ENCODE results near the gene NHS.

NHS gene

GRCh38 chrX:17377091-17377717, 2.2 kb downstream of the NHS start:
- peaks cover 34 to 37% of the 10 kb centered on the region in 2 donors for H3K27me3 Mint-ChIP-seq
- H3K27ac Mint-ChIP-seq, result peak overlapping the region; percentile 84
- H3K4me1 Mint-ChIP-seq, result no peaks in the 10 kb centered on the region
- DNase-seq (peak; percentile 26), ATAC-seq (replicated peaks) (peak; percentile 54 to 63)
- peak overlapping the region; percentile 12 to 39 for H3K4me3 Mint-ChIP-seq
- H3K36me3 Mint-ChIP-seq, result peaks cover 0 to 3% of the 10 kb centered on the region in 2 donors
- peaks cover 9 to 14% of the 10 kb centered on the region in 2 donors for H3K9me3 Mint-ChIP-seq

- Mint-ChIP-seq H3K9me3 (peaks cover 13 to 15% of the 10 kb centered on the region in 2 donors), H3K4me3 (no peak overlapping the region), H3K36me3 (peaks cover 0 to 3% of the 10 kb centered on the region in 2 donors), H3K4me1 (no peaks in the 10 kb centered on the region), H3K27me3 (peaks cover 28 to 37% of the 10 kb centered on the region in 2 donors), H3K27ac (peak overlapping the region; percentile 84)
- DNase-seq (peak; percentile 41), ATAC-seq (replicated peaks) (peak; percentile 85 to 91)
Measured at GRCh38 chrX:17377795-17378194, 2.8 kb downstream of the NHS start.

- no peak overlapping the region for H3K4me3 Mint-ChIP-seq
- ATAC-seq (replicated peaks), result no peak
Measured at GRCh38 chrX:17380221-17380620, 5.2 kb downstream of the NHS start.

GRCh38 chrX:17390419-17390850, 15.4 kb downstream of the NHS start:
- DNase-seq, result no peak
- Mint-ChIP-seq H3K9me3 (peaks cover 0 to 1% of the 10 kb centered on the region in 2 donors), H3K4me3 (no peak overlapping the region), H3K36me3 (no peaks in the 10 kb centered on the region), H3K27me3 (peaks cover 0 to 5% of the 10 kb centered on the region in 2 donors), H3K27ac (no peak overlapping the region), H3K4me1 (no peaks in the 10 kb centered on the region)
- ATAC-seq (replicated peaks), result no peak

More at GRCh38 chrX:17380221-17380620, 5.2 kb downstream of the NHS start:
- Mint-ChIP-seq H3K27me3 (peaks cover 13 to 37% of the 10 kb centered on the region in 2 donors), H3K9me3 (peaks cover 16 to 18% of the 10 kb centered on the region in 2 donors), H3K36me3 (peaks cover 0 to 3% of the 10 kb centered on the region in 2 donors), H3K27ac (no peak overlapping the region), H3K4me1 (no peaks in the 10 kb centered on the region)
- no peak for DNase-seq

- Mint-ChIP-seq H3K27me3 (no peaks in the 10 kb centered on the region), H3K4me3 (no peak overlapping the region), H3K36me3 (no peaks in the 10 kb centered on the region), H3K27ac (no peak overlapping the region), H3K4me1 (no peaks in the 10 kb centered on the region), H3K9me3 (no peaks in the 10 kb centered on the region)
- ATAC-seq (replicated peaks) (no peak), DNase-seq (no peak)
Measured at GRCh38 chrX:17395154-17395553, 20.2 kb downstream of the NHS start.

GRCh38 chrX:17397074-17397473, 22.1 kb downstream of the NHS start:
- H3K9me3 Mint-ChIP-seq, result no peaks in the 10 kb centered on the region
- H3K4me1 Mint-ChIP-seq, result no peaks in the 10 kb centered on the region
- no peak overlapping the region for H3K4me3 Mint-ChIP-seq
- no peak overlapping the region for H3K27ac Mint-ChIP-seq
- no peak for ATAC-seq (replicated peaks)
- no peaks in the 10 kb centered on the region for H3K36me3 Mint-ChIP-seq
- no peak for DNase-seq
- no peaks in the 10 kb centered on the region for H3K27me3 Mint-ChIP-seq

- no peak overlapping the region for H3K27ac Mint-ChIP-seq
- no peaks in the 10 kb centered on the region for H3K4me1 Mint-ChIP-seq
- no peak overlapping the region for H3K4me3 Mint-ChIP-seq
- ATAC-seq (replicated peaks), result no peak
- DNase-seq, result no peak
- peaks cover 0 to 5% of the 10 kb centered on the region in 2 donors for H3K27me3 Mint-ChIP-seq
- no peaks in the 10 kb centered on the region for H3K9me3 Mint-ChIP-seq
- H3K36me3 Mint-ChIP-seq, result no peaks in the 10 kb centered on the region
Measured at GRCh38 chrX:17403189-17403691, 28.2 kb downstream of the NHS start.

GRCh38 chrX:17403972-17404371, 29.0 kb downstream of the NHS start:
- H3K27me3 Mint-ChIP-seq, result peaks cover 0 to 5% of the 10 kb centered on the region in 2 donors
- H3K36me3 Mint-ChIP-seq, result no peaks in the 10 kb centered on the region
- DNase-seq, result no peak
- H3K4me1 Mint-ChIP-seq, result no peaks in the 10 kb centered on the region
- no peak overlapping the region for H3K27ac Mint-ChIP-seq
- no peak overlapping the region for H3K4me3 Mint-ChIP-seq
- ATAC-seq (replicated peaks), result no peak
- H3K9me3 Mint-ChIP-seq, result no peaks in the 10 kb centered on the region

GRCh38 chrX:17405225-17405969, 30.4 kb downstream of the NHS start:
- Mint-ChIP-seq H3K4me1 (no peaks in the 10 kb centered on the region), H3K36me3 (no peaks in the 10 kb centered on the region)
- no peak for ATAC-seq (replicated peaks)

GRCh38 chrX:17409566-17410290, 34.7 kb downstream of the NHS start:
- no peak overlapping the region for H3K4me3 Mint-ChIP-seq
- ATAC-seq (replicated peaks) (no peak), DNase-seq (no peak)
- no peak overlapping the region for H3K27ac Mint-ChIP-seq
- H3K27me3 Mint-ChIP-seq, result peaks cover 4 to 9% of the 10 kb centered on the region in 2 donors
- H3K36me3 Mint-ChIP-seq, result no peaks in the 10 kb centered on the region
- no peaks in the 10 kb centered on the region for H3K4me1 Mint-ChIP-seq
- H3K9me3 Mint-ChIP-seq, result no peaks in the 10 kb centered on the region

More at GRCh38 chrX:17405225-17405969, 30.4 kb downstream of the NHS start:
- H3K27me3 Mint-ChIP-seq, result peaks cover 0 to 5% of the 10 kb centered on the region in 2 donors
- DNase-seq, result no peak
- no peak overlapping the region for H3K27ac Mint-ChIP-seq
- H3K4me3 Mint-ChIP-seq, result no peak overlapping the region
- no peaks in the 10 kb centered on the region for H3K9me3 Mint-ChIP-seq

GRCh38 chrX:17410651-17411050, 35.7 kb downstream of the NHS start:
- H3K27me3 Mint-ChIP-seq, result peaks cover 11 to 18% of the 10 kb centered on the region in 2 donors
- no peak overlapping the region for H3K4me3 Mint-ChIP-seq
- ATAC-seq (replicated peaks) (no peak), DNase-seq (no peak)
- no peaks in the 10 kb centered on the region for H3K9me3 Mint-ChIP-seq
- no peak overlapping the region for H3K27ac Mint-ChIP-seq
- no peaks in the 10 kb centered on the region for H3K4me1 Mint-ChIP-seq
- H3K36me3 Mint-ChIP-seq, result no peaks in the 10 kb centered on the region

GRCh38 chrX:17411205-17411604, 36.2 kb downstream of the NHS start:
- ATAC-seq (replicated peaks) (no peak), DNase-seq (no peak)
- peaks cover 11 to 23% of the 10 kb centered on the region in 2 donors for H3K27me3 Mint-ChIP-seq
- no peaks in the 10 kb centered on the region for H3K9me3 Mint-ChIP-seq
- H3K4me1 Mint-ChIP-seq, result no peaks in the 10 kb centered on the region
- no peak overlapping the region for H3K27ac Mint-ChIP-seq
- H3K36me3 Mint-ChIP-seq, result no peaks in the 10 kb centered on the region
- no peak overlapping the region for H3K4me3 Mint-ChIP-seq

- Mint-ChIP-seq H3K27me3 (peaks cover 11 to 26% of the 10 kb centered on the region in 2 donors), H3K4me1 (no peaks in the 10 kb centered on the region), H3K36me3 (no peaks in the 10 kb centered on the region), H3K4me3 (no peak overlapping the region), H3K9me3 (no peaks in the 10 kb centered on the region), H3K27ac (no peak overlapping the region)
- no peak for DNase-seq
- ATAC-seq (replicated peaks), result no peak
Measured at GRCh38 chrX:17412692-17413091, 37.7 kb downstream of the NHS start.

- peaks cover 11 to 26% of the 10 kb centered on the region in 2 donors for H3K27me3 Mint-ChIP-seq
- H3K27ac Mint-ChIP-seq, result no peak overlapping the region
- no peaks in the 10 kb centered on the region for H3K9me3 Mint-ChIP-seq
- H3K36me3 Mint-ChIP-seq, result no peaks in the 10 kb centered on the region
- no peak for ATAC-seq (replicated peaks)
- no peaks in the 10 kb centered on the region for H3K4me1 Mint-ChIP-seq
- no peak for DNase-seq
- H3K4me3 Mint-ChIP-seq, result no peak overlapping the region
Measured at GRCh38 chrX:17413228-17413627, 38.2 kb downstream of the NHS start.

Measured in stimulated activated naive B cell treated with anti-CD40 and anti-IgM and Interleukin-4, amounts not matched to agents 10 μg/mL and 1 μg/mL and 100 μg/mL, for 72 hours (primary cell).